ENCODE data around the gene GDPD5. TPM values are rescaled to one million over a fixed set of nuclear protein-coding genes. Genes with fewer than 3 reads are reported as not detected.
A peak's percentile ranks its signal among the peaks of the same experiment; 100 is the strongest.

Gene GDPD5
- total RNA-seq, 1 donor from 2014 or later: 6.9 TPM

DNA sequence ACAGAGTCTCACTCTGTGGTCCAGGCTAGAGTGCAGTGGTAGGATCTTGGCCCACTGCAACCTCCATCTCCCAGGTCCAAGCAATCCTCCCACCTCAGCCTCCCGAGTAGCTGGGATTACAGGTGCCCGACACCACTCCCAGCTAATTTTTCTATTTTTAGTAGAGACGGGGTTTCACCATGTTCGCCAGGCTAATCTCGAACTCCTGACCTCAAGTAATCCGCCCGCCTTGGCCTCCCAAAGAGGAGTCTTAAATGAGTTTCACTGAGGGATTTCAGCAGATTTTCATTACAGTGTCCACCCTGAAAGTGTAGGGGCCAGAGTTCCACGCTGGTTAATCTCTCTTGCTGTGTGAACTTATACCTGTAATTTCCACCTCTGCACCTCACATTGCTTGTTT, 126.8 kb downstream of the GDPD5 start:
- intact Hi-C loops (cut with DNase I): no loop called here

DNA sequence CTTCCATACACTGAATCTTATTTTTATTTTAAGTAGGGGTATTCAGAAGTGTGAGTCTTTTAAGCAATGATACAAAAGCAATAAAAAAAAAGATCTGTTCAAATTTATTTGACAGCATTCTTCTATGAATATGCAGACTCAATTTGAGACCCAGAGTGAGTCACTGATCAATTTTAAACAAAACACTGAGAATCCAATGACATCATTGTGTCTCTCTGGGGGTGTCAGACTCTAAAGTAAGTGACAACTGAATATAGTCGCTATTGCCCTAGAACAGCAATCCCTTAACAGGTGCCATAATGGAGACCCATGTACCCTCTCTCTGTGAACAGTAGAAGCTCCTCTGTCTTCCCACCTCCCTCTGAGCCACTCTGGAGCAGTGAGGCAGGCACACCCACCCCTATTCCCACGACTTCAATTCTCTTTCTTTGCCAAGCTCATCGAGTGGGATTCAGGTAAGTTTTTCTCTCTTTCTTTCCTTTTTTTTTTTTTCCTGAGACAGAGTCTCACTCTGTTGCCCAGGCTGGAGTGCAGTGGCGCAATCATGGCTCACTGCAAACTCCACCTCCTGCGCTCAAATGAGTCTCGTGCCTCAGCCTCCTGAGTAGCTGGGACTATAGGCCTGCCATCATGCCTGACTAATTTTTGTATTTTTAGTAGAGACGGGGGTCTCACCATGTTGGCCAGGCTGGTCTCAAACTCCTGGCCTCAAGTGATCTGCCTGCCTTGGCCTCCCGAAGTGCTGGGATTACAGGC, 131.5 kb downstream of the GDPD5 start:
- intact Hi-C loops (cut with DNase I): no loop called here
- no peak for DNase-seq (ENCODE audit: low spot score)

More for the DNA sequence above, 126.8 kb downstream of the GDPD5 start:
- DNase-seq (ENCODE audit: low spot score): peak; percentile 63

DNA sequence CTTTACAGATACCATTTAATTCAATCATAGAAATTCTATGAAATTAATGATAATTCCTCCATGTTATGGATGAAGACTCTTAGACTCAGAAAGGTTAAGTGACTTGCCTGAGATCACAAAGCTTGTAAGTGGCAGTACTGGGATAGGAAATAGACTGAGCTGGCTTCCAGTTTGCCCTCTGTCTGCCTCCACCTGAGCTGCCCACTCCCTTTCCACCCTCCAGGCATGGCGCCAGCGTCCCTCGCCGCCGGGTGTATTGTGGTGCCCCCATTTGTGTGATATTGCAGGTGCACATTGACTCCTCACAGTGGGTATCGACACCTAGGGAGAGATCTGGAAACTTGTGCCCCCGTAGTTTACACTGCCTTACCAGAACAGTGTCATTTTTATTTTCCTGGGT, 135.8 kb downstream of the GDPD5 start:
- DNase-seq (ENCODE audit: low spot score): no peak
- intact Hi-C loops (cut with DNase I): loop anchor here (5.0 kb wide), 1 partner anchor 142 kb away; no protein-coding TSS in a partner anchor

DNA sequence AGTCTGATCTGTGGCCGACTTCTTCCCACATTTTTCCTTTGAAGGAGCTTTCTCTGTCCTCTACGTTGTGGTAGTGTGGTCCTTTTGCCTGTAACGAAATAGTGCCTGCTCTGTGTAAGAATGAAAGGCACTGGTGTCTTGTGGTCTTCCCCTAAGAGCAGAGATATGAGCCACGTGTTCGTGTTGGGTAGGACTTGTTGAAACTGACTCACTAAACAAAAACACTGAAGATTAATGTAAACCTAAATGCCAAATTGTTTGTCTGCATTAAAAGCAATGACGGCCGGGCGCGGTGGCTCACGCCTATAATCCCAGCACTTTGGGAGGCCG, 136.5 kb downstream of the GDPD5 start:
- intact Hi-C loops (cut with DNase I): loop anchor here (5.0 kb wide), 1 partner anchor 143 kb away; no protein-coding TSS in a partner anchor
- DNase-seq (ENCODE audit: low spot score): no peak

DNA sequence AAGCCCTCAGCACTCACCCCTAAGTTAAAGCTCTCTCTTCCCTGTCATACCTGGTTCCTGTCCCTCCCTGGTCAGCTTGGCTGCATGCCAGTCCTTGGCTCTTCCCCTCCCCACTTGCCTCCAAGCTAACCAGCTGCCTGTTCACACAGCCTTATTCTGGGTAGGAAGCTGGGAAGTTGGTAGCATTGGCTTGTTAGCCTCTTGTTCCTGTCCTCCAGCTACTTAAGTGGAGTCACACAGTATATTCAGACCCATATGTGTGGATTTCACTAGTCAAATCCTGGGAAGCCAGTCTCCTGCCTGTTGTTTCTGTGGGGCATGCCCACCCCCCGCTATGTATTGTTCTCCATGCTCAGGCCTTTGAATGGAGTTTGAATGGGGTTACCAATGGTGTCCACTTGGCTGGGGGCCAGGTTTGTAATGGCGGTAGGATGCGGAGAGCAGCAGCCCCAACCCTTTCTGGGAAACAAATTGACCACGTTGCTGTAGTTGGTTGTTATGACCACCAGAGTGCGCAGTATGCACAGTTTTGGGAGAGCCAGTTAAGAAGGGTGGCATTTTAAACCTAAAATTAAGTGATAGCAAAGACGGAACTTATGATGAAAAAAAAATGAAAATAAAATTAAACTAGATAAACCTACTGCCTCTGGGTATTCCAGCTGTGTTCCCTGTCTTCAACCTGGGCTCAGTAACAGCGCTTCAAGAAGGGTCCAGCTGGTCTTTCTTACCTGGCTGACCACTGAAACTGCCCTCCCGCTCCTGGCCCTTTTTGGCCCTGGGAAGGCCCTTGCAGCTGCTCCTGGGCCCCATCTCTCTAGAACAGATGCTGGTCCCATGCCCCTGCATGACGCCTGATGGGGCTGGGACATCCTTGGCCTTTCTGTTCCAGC, 137.1 kb downstream of the GDPD5 start:
- DNase-seq (ENCODE audit: low spot score): no peak
- intact Hi-C loops (cut with DNase I): loop anchor here (5.0 kb wide), 1 partner anchor 144 kb away; no protein-coding TSS in a partner anchor

DNA sequence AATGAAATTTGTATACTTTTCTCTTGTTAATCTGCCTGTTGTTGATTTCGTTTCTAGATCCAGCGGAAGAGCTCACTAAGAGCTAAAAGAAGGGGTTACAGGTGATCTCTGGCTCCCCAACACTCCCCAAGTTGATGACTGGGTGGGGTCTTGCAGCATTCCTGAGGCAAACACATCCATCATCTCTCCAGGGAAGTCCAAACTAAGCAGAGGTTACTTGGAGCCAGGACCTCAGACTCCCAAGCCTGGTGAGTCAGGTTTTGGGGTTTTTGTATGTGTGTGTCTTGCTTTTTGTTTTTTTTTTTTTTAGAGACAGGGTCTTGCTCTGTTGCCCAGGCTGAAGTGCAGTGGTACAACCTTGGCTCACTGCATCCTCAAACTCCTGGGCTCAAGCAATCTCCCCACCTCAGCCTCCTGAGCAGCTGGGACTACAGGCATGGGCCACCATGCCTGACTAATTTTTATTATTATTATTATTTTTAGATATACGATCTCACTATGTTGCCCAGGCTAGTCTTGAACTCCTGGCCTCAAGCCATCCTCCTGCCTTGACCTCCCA, 137.9 kb downstream of the GDPD5 start:
- intact Hi-C loops (cut with DNase I): loop anchor here (5.0 kb wide), 1 partner anchor 144 kb away; no protein-coding TSS in a partner anchor
- no peak for DNase-seq (ENCODE audit: low spot score)

DNA sequence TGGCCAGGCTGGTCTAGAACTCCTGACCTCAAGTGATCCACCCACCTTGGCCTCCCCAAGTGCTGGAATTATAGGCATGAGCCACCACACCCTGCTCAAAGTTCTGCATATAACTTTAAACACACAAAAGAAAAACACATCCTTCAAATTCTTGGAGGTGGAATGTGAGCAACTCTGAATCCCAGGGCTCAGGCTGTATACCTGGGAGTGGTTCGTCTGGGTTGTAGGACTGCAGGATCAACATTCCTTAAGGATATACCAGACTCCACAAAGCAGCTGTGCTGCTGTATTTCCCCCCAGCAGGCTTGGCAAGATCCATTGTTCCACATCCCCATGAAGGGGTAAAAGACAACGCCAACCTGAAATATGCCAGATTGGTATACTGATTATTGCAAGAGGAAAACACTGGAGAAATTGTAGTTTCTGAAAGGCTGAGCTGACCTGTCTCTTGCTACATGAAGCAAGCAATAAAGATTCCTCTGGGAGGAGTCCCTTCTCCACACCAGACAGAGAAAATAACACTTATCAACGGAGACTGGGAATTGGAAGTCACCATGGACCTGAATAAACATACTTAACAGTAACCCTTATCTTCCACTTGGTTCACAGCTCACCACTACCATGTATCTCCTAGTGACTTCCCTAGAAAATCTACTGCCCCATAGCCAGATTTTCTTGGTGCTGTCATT, 138.7 kb downstream of the GDPD5 start:
- DNase-seq (ENCODE audit: low spot score): no peak
- intact Hi-C loops (cut with DNase I): loop anchor here (5.0 kb wide), 1 partner anchor 145 kb away; no protein-coding TSS in a partner anchor

Other genes starting within 250 kb of the GDPD5 start
- 21.4 TPM for gene ARRB1, start 174.3 kb downstream of the GDPD5 start, total RNA-seq
- gene RPS3, start 126.4 kb downstream of the GDPD5 start, total RNA-seq: 717 TPM
- 0.75 TPM for gene KLHL35, start 92.7 kb downstream of the GDPD5 start, total RNA-seq
- gene SERPINH1, start 36.3 kb upstream of the GDPD5 start, total RNA-seq: 133 TPM
- gene MAP6, start 143.1 kb upstream of the GDPD5 start, total RNA-seq: 7.2 TPM
- gene MOGAT2, start 191.9 kb upstream of the GDPD5 start, total RNA-seq: not detected
- gene DGAT2, start 242.8 kb upstream of the GDPD5 start, total RNA-seq: 10.3 TPM

All from cardiac septum (tissue), 1 donor.